PFSK-1 (cell line): ENCODE results near the gene JMJD7.

Source experiments
- FOXP2 ChIP-seq: optimal IDR thresholded peaks from 2 replicates; pipeline ENCODE3; 2011; ENCODE audit warnings: borderline replicate concordance, control low read depth, inconsistent platforms; ENCODE audit not compliant: insufficient read depth; ENCODE audit errors: extremely low read length, extremely low read depth
- POLR2AphosphoS5 ChIP-seq: IDR thresholded peaks from 2 replicates; pipeline ENCODE4 v1.6.1; 2012; ENCODE audit warnings: low read depth, mild to moderate bottlenecking, control low read depth, low read length, moderate library complexity
- SIN3A ChIP-seq: IDR thresholded peaks from 2 replicates; pipeline ENCODE4 v1.6.1; 2012; ENCODE audit warnings: mild to moderate bottlenecking, low read length, moderate library complexity, borderline replicate concordance; ENCODE audit not compliant: insufficient read depth
- TAF1 ChIP-seq: IDR thresholded peaks from 2 replicates; pipeline ENCODE4 v1.6.1; 2012; ENCODE audit warnings: low read length, control low read depth, borderline replicate concordance; ENCODE audit not compliant: insufficient read depth
- TF ChIP-seq, protein P1 (sequence below), 2 experiments: IDR thresholded peaks; 2 replicates each; pipeline versions ENCODE4 v1.6.1 to v1.8.0; 2011 to 2012; ENCODE audit warnings: low read depth in 2 of 2, low read length in 2 of 2, control low read depth in 1 of 2, inconsistent platforms in 1 of 2, mild to moderate bottlenecking in 1 of 2, moderate library complexity in 1 of 2; ENCODE audit not compliant: insufficient read depth in 1 of 2

Gene JMJD7

GRCh38 chr15:41798607-41799487 is 29.0 kb upstream of the JMJD7 start:
- TF ChIP-seq FOXP2 (no peak), POLR2AphosphoS5 (no peak), SIN3A (no peak), TAF1 (no peak)
- TF ChIP-seq, protein P1, sequence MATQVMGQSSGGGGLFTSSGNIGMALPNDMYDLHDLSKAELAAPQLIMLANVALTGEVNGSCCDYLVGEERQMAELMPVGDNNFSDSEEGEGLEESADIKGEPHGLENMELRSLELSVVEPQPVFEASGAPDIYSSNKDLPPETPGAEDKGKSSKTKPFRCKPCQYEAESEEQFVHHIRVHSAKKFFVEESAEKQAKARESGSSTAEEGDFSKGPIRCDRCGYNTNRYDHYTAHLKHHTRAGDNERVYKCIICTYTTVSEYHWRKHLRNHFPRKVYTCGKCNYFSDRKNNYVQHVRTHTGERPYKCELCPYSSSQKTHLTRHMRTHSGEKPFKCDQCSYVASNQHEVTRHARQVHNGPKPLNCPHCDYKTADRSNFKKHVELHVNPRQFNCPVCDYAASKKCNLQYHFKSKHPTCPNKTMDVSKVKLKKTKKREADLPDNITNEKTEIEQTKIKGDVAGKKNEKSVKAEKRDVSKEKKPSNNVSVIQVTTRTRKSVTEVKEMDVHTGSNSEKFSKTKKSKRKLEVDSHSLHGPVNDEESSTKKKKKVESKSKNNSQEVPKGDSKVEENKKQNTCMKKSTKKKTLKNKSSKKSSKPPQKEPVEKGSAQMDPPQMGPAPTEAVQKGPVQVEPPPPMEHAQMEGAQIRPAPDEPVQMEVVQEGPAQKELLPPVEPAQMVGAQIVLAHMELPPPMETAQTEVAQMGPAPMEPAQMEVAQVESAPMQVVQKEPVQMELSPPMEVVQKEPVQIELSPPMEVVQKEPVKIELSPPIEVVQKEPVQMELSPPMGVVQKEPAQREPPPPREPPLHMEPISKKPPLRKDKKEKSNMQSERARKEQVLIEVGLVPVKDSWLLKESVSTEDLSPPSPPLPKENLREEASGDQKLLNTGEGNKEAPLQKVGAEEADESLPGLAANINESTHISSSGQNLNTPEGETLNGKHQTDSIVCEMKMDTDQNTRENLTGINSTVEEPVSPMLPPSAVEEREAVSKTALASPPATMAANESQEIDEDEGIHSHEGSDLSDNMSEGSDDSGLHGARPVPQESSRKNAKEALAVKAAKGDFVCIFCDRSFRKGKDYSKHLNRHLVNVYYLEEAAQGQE (IDR thresholded peaks at IDR 0.05; ENCODE audit: insufficient read depth in 1 of 2, low read depth in 2 of 2, low read length in 2 of 2) = no peak

GRCh38 chr15:41799488-41799805 is 28.4 kb upstream of the JMJD7 start:
- TF ChIP-seq, protein P1 (IDR thresholded peaks at IDR 0.05; ENCODE audit: insufficient read depth in 1 of 2, low read depth in 2 of 2, low read length in 2 of 2) = no peak
- no peak for TF ChIP-seq FOXP2
- TF ChIP-seq TAF1 = no peak
- TF ChIP-seq SIN3A = no peak
- no peak for TF ChIP-seq POLR2AphosphoS5

DNA sequence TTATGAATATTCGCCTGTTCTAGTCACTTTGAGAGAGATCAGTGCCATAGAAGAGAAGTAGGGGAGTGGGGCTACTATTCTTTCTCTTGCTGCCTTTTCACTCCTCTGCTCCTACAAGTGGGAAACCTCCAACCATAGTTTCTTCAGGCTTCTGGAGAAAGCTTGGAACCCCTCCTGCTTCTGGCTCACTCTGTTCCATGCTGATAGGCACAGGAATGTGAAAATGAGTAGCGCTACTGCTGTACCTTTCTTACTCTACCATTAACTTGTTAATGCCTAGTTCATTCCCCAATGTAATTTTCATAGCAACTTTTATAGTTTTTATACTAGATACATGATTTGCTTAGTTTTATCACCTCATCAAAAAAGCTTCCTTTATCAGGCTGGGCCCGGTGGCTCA is 26.7 kb upstream of the JMJD7 start:
- TF ChIP-seq, protein P1 (IDR thresholded peaks at IDR 0.05; ENCODE audit: insufficient read depth in 1 of 2, low read depth in 2 of 2, low read length in 2 of 2) = no peak
- TF ChIP-seq POLR2AphosphoS5 (no peak), SIN3A (no peak), TAF1 (no peak), FOXP2 (no peak)

DNA sequence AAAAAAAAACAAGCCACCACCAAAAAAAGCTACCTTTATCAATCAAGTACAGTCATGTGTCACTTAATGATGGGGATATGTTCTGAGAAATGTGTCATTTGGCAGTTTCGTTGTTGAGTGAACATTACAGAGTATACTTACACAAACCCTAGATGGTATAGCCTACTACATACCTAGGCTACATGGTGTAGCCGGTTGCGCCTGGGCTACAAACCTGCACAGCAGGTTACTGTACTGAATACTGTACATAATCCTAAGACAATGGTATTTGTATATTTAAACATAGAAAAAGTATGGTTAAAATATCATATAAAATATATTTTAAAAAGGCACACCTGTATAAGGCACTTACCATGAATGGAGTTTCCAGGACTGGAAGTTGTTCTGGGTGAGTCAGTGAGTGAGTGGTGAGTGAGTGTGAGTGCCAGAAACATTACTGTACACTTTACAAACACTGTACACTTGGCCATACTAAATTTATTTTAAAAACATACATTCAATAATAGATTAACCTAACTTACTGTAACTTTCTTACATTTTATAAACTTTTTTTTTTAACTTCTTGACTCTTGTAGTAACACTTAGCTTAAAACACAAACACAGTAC is 25.9 kb upstream of the JMJD7 start:
- no peak for TF ChIP-seq POLR2AphosphoS5
- no peak for TF ChIP-seq FOXP2
- no peak for TF ChIP-seq TAF1
- no peak for TF ChIP-seq SIN3A
- TF ChIP-seq, protein P1 (IDR thresholded peaks at IDR 0.05; ENCODE audit: insufficient read depth in 1 of 2, low read depth in 2 of 2, low read length in 2 of 2) = no peak
